ENCODE results near the gene UGT2B17.
"Not testable (repeated sequence)": the region's sequence is repeated elsewhere in the genome, so short reads cannot be mapped to it uniquely, and the experiment has no call there.

UGT2B17 gene

GRCh38 chr4:68576272-68577125 lies at the start of gene UGT2B17:
TSS of gene UGT2B17 (minus strand) at chr4:68576322. CDS start at chr4:68568484, 7,838 bp downstream.
- no peak within 1 kb of the TSS for H3K4me3 ChIP-seq (ENCODE audit: low read depth, low read length)
- TF ChIP-seq CTCF (IDR thresholded peaks at IDR 0.05; ENCODE audit: control insufficient read depth, extremely low read depth, insufficient read depth), result no peak
- DNase-seq (ENCODE audit: low read depth), result no peak

GRCh38 chr4:68622731-68623130 lies 46.6 kb upstream of the UGT2B17 start:
- not testable (repeated sequence) for DNase-seq (ENCODE audit: low read depth); H3K4me3 ChIP-seq (ENCODE audit: low read depth, low read length)

GRCh38 chr4:68617003-68617698 lies 41.0 kb upstream of the UGT2B17 start:
- H3K4me3 ChIP-seq (ENCODE audit: low read depth, low read length), result no peak overlapping the region
- DNase-seq (ENCODE audit: low read depth), result no peak
- TF ChIP-seq CTCF (IDR thresholded peaks at IDR 0.05; ENCODE audit: control insufficient read depth, extremely low read depth, insufficient read depth), result no peak

- no peak for TF ChIP-seq CTCF (IDR thresholded peaks at IDR 0.05; ENCODE audit: control insufficient read depth, extremely low read depth, insufficient read depth)
Measured at GRCh38 chr4:68615699-68616422, 39.7 kb upstream of the UGT2B17 start.

GRCh38 chr4:68613752-68614151 lies 37.6 kb upstream of the UGT2B17 start:
- DNase-seq (ENCODE audit: low read depth), result no peak
- no peak for TF ChIP-seq CTCF (IDR thresholded peaks at IDR 0.05; ENCODE audit: control insufficient read depth, extremely low read depth, insufficient read depth)
- no peak overlapping the region for H3K4me3 ChIP-seq (ENCODE audit: low read depth, low read length)

More at GRCh38 chr4:68615699-68616422, 39.7 kb upstream of the UGT2B17 start:
- H3K4me3 ChIP-seq (ENCODE audit: low read depth, low read length), result no peak overlapping the region
- DNase-seq (ENCODE audit: low read depth), result no peak

- DNase-seq (ENCODE audit: low read depth), result no peak
- no peak for TF ChIP-seq CTCF (IDR thresholded peaks at IDR 0.05; ENCODE audit: control insufficient read depth, extremely low read depth, insufficient read depth)
Measured at GRCh38 chr4:68606240-68606639, 30.1 kb upstream of the UGT2B17 start.

GRCh38 chr4:68599150-68599549 lies 23.0 kb upstream of the UGT2B17 start:
- no peak for DNase-seq (ENCODE audit: low read depth)
- TF ChIP-seq CTCF (IDR thresholded peaks at IDR 0.05; ENCODE audit: control insufficient read depth, extremely low read depth, insufficient read depth), result no peak
- no peak overlapping the region for H3K4me3 ChIP-seq (ENCODE audit: low read depth, low read length)

More at GRCh38 chr4:68606240-68606639, 30.1 kb upstream of the UGT2B17 start:
- no peak overlapping the region for H3K4me3 ChIP-seq (ENCODE audit: low read depth, low read length)

Measured in LNCaP clone FGC (cell line).